GF-D8 (cell line): Measurements from ENCODE around the gene NCF1.
"Not testable (repeated sequence)": the region's sequence is repeated elsewhere in the genome, so short reads cannot be mapped to it uniquely, and the experiment has no call there.

Source experiments
- DNase-seq: peaks from one replicate; lab custom pipeline; 2025; lab: John Stamatoyannopoulos, UW

The NCF1 gene

DNA sequence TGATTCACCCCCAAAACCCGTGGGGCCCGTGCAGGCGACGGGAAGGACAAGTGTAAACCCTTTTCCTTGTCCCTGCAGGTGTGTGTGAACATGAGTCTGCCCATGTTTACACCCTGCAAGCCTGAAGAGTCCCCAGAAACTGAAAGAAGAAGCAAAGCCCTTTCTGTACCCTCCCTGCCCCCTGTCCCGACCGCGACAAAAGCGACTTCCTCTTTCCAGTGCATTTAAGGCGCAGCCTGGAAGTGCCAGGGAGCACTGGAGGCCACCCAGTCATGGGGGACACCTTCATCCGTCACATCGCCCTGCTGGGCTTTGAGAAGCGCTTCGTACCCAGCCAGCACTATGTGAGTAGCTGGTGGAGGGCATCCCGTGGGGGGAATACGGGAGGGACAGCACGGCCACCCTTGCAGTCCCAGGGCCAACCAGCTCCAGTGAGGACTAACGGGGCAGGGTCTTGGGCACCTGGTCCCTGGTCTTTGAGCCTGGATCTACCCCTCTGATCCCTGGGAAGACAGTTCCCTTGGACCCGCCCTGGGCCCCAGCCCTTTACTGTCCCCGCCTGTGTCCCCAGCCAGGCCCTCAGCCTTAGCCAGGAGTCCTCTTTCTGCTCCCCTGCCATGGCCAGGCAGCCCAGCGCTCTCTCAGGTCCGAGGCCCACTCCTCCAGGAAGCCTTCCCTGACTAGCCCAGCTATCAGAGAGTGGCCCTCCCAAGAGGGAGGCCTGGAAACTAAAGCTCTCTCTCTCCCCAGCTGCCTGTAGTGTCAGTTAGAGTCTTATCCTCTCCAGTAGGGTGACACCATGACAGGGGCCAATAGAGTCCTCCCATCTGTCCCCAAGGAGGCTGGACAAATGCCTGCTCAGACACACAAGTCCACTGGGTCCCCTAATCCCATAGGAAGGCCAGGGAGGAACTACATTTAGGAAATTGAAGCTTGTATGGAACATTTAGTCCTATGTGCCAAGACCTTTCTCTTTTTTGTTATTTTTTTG lies at the start of gene NCF1:
Gene NCF1 (plus strand): TSS at position 252 of the 991 bp plus-strand sequence. CDS start 21 bp downstream, at position 273.
- not testable (repeated sequence) for DNase-seq

DNA sequence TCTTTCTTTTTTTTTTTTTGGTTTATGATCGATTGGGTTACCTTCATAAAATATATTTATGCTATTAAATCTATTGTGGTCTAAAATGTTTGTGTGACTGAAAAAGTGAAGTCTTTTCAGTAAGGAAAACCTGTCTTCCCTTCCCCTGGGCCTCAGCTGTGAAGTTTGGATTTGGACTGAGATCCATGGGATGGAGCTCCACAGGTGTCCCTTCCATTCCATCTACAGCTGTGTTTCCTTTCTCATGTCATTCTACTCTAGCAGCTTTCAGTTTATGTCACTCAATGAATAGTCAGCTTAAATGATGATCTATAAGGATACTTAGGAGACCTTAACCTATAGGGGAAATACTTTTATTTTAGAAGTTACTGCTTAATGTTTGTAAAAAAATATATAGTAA lies 48.0 kb upstream of the NCF1 start:
- no peak for DNase-seq

DNA sequence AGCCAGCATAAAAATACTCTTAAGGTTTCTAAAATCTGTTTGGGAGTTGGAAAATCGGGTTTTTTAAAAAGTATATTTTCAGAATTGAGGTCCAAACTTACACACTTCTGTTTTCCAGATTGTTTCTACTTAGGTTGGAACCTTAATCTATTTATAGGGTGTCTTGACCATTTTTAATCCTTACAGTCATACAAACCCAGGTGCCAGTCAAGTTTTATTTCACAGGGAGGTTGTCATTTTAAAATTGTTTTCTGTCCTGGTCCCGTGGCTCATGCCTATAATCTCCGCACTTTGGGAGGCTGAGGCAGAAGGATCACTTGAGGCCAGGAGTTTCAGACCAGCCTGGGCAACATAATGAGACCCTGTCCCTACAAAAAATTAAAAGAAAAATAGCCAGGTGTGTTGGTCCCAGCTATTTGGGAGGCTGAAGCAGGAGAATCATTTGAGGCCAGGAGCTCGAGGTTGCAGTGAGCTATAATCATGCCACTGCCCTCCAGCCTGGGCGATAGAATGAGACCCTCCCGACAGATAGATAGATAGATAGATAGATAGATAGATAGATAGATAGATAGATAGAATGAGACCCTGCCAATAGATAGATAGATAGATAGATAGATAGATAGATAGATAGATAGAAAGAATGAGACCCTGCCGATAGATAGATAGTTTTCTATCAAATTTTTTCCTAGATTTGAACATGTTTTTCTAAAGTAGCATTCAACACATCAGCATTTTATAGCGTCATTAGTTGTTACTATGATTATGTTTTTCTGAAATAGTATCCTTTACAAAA lies 47.3 kb upstream of the NCF1 start:
- DNase-seq = no peak

DNA sequence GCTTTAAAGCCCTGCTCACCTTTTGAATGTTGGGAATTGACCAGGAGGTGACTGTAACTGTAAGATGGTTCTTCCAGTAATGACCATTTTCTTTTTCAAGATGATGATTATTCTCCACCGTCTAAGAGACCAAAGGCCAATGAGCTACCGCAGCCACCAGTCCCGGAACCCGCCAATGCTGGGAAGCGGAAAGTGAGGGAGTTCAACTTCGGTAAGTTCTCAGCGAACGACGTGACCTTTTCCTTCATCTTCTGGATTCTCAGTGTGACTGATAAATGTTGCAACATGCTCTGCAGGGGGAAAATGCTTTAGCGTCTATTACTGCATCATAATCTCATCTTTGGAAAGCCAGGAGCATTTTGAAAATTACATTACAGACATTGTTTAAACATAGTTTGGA lies 45.1 kb upstream of the NCF1 start:
- not testable (repeated sequence) for DNase-seq

DNA sequence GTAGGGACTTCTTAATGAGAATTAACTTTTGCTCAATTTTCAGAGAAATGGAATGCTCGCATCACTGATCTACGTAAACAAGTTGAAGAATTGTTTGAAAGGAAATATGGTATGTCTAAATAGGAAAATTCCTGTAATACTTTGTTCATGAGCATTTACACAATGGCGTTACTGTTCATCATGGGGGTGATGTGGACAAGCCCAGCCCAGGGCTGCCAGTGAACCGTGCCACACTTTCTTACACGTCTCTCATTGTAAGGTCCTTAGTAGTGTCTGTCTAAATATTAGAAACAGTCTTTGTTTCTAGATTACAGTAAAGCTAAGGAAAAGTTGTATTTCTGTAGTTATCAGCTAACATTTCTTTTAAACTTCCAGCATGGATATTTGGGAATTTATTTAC lies 43.6 kb upstream of the NCF1 start:
- DNase-seq = not testable (repeated sequence)

DNA sequence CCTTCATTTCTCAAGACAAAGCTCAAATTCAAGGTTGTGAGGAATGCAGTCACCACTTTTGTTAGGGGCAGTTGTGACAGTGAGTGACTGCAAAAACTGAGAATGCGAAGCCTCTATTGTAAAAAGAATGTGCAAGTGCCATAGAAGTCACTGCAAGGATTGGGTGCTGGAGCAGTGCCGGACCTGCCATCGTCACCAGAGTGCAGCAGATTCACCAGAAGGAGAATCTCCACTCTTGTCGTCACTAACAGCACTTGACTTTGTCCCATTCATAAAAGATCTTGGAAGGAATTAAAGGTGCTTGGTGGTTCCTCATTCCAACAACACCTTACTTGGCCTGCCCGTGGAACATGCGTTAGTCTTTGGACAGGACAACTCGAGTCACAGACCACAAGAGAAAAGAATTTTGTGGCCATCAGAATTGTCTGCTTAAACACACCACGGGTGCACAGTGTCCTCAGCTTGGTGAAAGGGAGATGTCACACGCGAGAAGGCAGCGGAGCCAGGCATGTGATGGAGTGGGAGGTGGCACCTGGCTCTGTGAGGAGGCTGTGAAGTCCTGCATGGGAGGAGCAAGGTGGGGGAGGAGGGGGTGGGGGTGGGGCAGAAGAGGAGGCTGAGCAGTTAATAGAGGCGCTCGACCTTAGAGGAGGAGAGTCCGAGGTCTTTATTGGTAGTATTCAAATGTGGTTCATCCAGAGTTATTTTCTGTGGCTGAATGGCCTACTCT lies 33.7 kb upstream of the NCF1 start:
- not testable (repeated sequence) for DNase-seq

DNA sequence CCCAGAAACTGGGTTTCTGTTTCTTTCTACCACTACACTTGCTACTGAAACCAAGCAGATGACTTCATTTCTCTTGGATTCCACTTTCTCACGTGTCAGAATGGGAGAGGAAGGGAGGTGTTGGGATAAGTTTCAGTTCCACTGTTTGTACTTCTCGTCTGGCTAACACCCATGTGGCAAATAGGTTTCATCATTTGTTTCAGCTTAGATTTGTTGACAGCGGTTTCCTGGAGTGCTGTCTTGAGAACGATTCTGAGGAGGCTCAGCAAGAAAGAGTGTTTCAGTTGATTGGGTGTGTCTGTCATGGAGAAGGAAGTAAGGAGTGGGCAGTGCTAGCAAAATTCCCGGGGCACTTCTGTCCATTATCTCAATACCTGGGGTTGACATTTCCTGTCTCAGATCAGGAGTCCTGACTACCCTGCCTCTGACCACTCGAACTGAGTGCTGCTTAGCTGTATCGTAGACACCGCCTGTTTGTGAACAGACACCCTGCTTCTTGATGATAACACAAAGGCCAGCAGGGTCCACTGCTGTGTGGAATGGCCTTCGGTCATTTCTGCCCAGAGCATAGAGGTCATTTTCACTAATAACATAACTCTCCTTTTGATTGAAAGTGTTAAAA lies 29.8 kb upstream of the NCF1 start:
- DNase-seq = not testable (repeated sequence)

DNA sequence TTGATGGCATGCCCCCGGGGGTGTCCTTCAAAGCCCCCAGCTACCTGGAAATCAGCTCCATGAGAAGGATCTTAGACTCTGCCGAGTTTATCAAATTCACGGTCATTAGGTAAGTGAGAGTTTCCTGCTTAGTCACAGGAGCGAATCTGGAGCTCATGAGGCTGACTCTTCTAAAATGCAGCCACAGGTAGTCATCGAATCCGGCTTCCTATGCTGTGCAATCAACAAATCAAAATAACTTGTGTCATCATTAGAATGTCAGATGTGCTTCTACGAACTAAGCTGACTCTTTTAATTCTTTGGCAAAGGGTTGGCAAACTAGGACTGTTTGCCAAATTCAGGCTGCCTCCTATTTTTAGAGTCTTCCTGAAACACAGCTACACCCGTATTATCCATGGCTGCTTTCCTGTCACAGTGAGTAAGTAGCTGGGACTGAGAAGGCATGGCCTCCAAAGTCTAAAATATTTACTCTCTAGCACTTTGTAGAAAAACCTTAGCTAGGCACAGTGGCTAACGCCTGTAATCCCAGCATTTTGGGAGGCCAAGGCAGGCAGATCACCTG lies 19.8 kb upstream of the NCF1 start:
- not testable (repeated sequence) for DNase-seq

DNA sequence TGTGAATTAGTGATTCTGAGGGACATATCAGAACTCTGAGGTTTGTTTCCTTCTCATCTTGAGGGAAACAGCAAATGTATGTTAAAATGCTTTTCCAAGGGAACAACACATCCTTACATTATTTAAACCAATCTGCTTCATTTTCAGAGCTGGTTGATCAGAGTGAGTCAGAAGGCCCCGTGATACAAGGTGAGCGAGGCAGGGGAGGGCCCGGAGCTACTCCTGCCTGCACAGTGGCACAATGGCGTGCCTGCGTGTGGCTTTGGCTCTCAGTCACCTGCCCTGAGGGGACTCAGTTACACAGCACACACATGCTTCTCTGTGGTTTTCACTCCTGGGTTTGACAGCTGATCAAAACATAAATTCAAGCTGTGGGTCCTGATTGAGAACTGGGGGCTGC lies 17.1 kb upstream of the NCF1 start:
- DNase-seq = not testable (repeated sequence)

DNA sequence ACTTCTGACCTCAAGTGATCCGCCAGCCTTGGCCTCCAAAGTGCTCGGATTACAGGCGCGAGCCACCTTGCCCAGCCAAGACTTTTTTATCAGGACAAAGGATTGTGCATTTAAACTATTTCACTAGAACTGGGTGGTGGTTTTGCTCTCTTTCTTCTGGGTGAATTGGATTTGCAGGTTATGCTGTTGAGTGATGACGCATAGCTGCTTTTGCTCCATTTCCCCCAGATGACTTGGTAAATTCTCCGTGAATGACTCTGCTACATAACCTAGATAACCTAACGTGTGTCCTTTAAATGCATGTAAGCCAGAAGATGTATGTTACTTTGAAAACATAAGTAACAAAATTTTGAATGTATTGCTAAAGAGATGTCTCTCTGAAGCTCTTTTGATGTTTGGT lies 15.5 kb upstream of the NCF1 start:
- not testable (repeated sequence) for DNase-seq

DNA sequence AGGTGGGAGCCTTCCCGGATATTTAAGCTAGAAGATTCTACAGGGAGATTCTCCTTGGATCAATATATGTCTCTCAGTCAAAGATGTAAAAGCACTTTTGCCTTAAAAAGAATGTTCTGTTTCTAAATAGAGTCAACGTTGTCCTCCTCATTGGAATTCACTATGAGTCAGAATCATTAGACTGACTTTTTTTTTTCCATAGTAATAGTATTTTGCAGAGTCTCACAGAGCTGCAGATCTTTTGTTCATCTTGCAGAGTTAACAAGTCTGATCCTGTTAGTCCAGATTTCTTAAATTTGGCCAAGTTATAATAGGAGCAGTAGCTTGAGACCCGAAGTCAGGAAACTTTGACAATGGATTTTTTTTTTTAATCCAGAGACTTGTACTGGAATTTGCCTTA lies 14.8 kb upstream of the NCF1 start:
- DNase-seq = not testable (repeated sequence)

DNA sequence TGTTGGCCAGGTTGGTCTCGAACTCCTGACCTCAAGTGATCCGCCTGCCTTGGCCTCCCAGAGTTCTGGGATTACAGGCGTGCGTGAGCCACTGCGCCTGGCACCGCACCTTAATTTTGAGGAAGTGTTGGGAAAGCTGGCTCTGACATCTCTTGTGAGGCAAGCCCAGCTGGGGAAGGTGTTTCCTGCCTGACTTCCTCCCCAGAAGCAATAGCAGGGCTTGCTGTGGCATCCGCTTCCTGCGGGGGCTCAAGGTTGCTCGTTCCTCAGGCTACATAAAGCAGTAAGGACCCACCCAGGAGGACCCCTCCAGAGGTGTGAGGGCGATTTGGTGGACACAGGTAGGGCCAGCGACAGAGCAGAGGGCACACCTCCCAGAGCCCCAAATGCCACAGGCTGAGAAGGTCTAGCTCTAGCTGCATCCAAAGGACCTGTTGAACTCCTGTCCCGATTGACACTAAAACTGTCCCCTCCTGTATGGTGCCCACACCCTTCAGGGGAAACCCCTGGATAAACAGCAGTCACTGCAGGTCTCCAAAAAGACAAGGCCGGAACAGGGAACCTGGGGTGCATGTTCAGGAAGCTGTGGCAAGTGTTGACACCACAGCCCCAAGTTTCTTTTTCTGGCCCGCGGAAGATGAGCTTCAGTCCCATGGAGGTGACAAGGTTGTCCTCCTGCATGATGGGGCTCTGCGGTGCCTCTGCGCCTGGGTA lies 8.4 kb upstream of the NCF1 start:
- DNase-seq = not testable (repeated sequence)

DNA sequence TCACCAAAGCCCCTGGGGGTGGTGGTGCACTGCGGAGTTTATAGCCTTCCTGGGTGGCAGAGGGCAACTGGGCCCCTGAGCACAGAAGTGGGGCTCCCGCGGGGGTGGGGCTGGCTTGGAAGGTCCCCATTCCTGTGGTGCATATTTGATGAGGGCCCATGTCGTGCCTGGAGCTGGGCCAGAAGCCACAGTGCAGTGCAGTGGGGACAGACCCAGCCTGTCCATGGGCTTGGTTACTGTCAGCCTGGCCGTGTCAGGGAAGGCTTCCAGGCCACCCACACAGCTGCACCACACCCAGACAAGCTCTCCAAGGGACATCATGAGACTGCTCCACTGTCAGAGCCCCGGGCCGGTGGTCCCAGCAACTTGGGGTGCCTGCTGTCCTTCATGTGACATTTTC lies 7.3 kb upstream of the NCF1 start:
- DNase-seq = not testable (repeated sequence)

DNA sequence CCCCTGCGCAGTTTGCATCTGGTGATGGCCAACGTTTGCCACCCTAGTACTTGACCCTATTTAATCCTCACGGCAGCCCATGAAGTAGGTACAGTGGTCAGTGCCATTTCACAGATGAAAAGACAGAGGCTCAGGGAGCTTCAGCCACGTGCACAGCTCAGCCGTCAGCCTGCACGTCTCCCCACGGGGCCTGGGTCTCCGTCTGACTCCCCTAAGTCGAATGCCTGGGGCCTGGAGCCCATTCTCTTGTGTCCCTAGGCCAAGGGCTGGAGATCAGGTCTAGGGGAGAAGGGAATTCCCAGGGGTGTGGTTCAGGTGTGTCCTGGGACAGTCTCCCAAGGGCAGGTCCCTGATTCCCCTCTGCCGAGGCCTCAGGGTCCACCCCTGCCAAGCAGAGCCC lies 6.8 kb upstream of the NCF1 start:
- DNase-seq = not testable (repeated sequence)

DNA sequence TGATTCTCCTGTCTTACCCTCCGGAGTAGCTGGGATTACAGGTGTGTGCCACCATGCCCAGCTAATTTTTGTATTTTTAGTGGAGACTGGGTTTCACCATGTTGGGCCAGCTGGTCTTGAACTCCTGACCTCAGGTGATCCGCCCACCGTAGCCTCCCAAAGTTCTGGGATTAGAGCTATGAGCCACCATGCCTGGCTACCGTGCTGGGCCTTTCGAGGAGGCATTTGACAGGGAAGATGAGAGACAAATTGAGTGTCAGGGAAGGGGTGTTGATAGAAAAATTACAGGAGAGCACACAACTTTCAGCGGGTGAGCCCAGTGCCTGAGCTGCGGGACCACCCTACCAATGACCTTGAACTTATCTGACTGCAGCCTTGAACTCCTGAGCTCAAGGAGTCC lies 3.7 kb upstream of the NCF1 start:
- DNase-seq = not testable (repeated sequence)

DNA sequence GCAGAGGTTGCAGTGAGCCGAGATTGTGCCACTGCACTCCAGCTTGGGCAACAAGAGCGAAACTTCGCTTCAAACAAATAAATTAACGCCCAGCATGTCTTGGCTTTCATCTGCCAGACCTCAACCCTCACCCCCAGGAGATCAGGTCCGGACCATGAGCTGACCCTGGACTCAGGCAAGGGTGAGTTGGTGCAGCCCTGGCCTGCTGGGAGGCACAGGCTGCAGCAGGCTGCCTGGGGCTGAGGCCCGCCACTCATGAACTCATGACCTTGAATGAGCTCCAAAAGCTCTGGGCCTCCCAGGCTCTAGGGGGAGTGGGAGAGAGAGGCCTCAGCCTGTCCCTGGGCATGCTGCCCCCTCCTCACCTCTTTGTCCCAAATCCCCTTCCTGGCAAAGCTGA lies 1.7 kb upstream of the NCF1 start:
- DNase-seq = not testable (repeated sequence)

DNA sequence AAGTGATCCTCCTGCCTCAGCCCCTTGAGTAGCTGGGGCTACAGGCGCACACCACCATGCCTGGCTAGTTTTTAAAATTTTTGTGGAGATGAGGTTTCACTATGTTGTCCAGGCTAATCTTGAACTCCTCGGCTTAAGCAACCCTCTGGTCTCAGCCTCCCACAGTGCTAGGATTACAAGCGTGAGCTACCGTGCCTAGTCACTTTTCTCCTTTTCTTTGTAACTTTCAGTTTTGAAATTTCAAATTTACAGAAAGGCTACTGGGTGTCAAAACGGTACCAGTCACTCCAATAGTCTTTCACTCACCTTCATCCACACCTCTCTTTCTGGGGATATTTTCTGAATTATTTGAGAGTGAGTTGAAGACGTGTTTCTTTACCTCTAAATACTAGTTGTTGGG lies 1.3 kb downstream of the NCF1 start:
- DNase-seq = not testable (repeated sequence)

DNA sequence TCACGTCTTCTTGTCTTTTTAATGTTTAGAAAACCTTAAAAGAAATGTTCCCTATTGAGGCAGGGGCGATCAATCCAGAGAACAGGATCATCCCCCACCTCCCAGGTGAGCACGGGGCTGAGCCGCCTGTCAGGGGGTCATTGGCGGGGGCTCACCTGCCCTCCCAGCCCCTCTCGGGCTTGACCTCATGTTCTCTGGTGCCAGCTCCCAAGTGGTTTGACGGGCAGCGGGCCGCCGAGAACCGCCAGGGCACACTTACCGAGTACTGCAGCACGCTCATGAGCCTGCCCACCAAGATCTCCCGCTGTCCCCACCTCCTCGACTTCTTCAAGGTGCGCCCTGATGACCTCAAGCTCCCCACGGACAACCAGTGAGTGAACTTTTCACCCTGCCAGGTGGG lies 5.2 kb downstream of the NCF1 start:
- DNase-seq = not testable (repeated sequence)

DNA sequence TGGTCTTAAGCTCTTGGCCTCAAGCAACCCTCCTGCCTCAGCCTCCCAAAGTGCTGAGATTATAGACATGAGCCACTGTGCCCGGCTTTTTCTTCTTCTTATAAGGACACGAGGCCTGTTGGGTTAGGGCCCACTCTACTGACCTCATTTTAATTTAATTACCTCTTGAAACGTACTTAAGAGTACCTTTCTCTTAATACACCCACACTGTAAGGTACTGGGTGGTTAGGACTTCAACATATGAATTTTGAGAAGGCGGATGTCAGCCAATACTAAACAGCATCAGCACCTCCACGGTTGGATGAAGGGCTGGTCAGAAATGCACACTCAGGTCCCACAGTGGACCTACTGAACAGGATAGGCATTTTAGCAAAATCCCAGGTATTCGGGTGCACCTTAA lies 7.9 kb downstream of the NCF1 start:
- not testable (repeated sequence) for DNase-seq

DNA sequence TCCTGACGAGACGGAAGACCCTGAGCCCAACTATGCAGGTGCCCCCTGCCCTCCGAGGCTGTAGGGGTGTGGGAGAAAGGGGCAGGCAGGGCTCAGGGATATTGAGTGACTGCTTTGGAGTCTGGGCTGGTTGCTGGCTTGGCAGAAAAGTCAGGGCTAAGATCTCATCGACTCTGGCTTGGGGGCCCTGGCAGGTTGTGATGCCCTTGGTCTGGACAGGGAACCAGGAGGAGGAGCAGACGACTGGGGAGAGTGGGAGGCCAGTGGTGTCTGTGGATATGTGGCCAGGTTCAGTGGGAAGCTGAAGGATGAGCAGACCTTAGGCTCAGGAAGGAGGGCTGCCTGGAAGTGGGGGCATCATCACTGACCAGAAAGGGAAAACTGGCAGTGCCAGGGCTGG lies 9.8 kb downstream of the NCF1 start:
- not testable (repeated sequence) for DNase-seq
